Measurements from ENCODE around the gene TRPC6. TPM values are rescaled to one million over a fixed set of nuclear protein-coding genes. Genes with fewer than 3 reads are reported as not detected.

Gene TRPC6
- total RNA-seq: not detected

DNA sequence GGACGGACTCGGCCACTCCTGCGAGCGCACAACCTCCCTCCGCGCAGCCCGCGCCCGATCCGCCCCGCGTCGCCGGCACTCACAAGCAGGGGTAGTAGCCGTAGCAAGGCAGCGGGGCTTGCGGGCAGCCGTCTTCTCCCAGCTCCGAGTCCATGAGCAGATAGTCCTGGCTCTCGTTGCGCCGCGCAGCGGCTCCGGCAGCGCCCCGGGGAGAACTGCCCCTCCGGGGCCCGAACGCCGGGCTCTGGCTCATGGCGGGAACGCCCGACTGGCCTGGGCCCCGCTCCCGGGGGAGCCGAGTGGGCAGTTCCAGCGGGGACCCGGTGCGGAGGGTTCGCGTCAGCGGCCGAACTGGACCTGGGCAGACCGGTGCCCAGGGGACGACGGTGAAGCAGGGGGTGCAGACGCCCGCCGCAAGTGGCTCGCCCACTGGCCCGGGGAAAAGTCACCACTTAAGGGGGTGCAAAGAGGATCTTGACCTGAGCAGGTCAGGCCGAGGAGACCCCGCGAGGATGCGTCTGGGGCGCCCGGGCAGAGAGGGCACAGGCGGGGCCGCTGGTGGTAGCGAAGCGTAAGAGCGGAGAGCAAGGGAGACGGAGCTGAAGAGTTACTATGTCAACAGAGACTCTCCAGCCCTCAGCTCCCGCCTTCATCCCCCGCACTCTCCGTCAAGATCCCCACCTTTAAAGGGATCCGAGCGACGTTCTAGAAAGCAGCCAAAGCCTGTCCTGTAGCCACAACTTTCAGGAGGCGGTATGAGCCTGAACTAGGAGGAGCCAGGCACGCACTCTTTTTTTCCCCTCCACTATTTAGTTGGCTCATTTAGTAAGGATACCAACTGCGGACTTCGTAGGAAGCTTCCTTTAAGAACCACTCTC lies at the start of gene TRPC6:
TSS of gene TRPC6 (minus strand) at position 757 of the 878 bp plus-strand sequence. CDS start at position 253, 504 bp downstream.
- H3K27ac Mint-ChIP-seq: no peak within 1 kb of the TSS
- no peak for DNase-seq
- H3K36me3 Mint-ChIP-seq: no peaks in the 10 kb centered on the region
- no peaks in the 10 kb centered on the region for H3K4me1 Mint-ChIP-seq
- no peak within 1 kb of the TSS for H3K4me3 Mint-ChIP-seq
- POLR2A ChIA-PET: no interaction called here
- peaks cover 22% of the 10 kb centered on the region for H3K27me3 Mint-ChIP-seq
- H3K9me3 Mint-ChIP-seq: no peaks in the 10 kb centered on the region
- no peak for ATAC-seq (ENCODE audit: low read depth)

DNA sequence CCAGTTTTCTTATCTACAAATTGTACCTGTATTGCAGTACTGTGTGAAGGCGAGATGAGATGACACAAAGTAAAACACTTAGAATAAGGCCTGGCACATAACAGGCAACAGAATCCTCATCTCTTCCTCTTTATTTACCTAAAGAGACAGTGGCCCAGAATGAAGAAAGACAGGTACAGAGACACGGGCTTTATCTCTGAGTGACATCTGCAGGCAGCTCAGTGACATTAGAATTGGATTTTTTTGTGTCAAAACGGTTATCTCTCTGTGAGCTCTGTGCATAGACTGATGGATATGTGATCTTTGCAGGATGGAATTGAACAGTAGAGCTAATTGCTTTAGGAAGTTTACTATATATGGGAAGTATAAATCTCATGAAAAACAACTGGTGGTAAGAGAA lies 36.2 kb upstream of the TRPC6 start:
- no peaks in the 10 kb centered on the region for H3K4me1 Mint-ChIP-seq
- no peaks in the 10 kb centered on the region for H3K27me3 Mint-ChIP-seq
- ATAC-seq (ENCODE audit: low read depth): no peak
- no peaks in the 10 kb centered on the region for H3K9me3 Mint-ChIP-seq
- H3K4me3 Mint-ChIP-seq: no peak overlapping the region
- POLR2A ChIA-PET: no interaction called here
- no peaks in the 10 kb centered on the region for H3K36me3 Mint-ChIP-seq
- H3K27ac Mint-ChIP-seq: no peak overlapping the region
- no peak for DNase-seq

DNA sequence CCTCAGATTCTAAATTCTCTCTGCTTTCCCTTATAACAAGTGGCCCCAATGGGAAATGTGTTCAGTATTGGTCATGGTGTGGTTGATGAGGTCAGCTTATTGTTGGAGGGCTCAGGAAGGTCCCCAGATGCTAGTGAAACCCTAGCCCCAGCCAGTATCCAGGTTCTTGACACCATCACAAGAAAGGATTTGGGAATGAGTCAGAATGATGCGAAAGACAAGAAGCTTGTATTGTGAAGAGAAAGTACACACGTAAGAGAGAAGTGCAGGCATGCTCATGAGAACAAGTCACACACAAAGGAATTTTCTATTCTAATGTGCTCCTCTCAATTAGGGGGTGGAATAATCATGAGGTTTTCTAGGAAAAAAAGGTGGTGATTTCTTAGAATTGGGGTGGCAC lies 34.9 kb upstream of the TRPC6 start:
- POLR2A ChIA-PET: no interaction called here
- no peak overlapping the region for H3K27ac Mint-ChIP-seq
- no peaks in the 10 kb centered on the region for H3K36me3 Mint-ChIP-seq
- no peak overlapping the region for H3K4me3 Mint-ChIP-seq
- no peaks in the 10 kb centered on the region for H3K4me1 Mint-ChIP-seq
- no peak for DNase-seq
- no peaks in the 10 kb centered on the region for H3K27me3 Mint-ChIP-seq
- no peaks in the 10 kb centered on the region for H3K9me3 Mint-ChIP-seq
- ATAC-seq (ENCODE audit: low read depth): no peak

DNA sequence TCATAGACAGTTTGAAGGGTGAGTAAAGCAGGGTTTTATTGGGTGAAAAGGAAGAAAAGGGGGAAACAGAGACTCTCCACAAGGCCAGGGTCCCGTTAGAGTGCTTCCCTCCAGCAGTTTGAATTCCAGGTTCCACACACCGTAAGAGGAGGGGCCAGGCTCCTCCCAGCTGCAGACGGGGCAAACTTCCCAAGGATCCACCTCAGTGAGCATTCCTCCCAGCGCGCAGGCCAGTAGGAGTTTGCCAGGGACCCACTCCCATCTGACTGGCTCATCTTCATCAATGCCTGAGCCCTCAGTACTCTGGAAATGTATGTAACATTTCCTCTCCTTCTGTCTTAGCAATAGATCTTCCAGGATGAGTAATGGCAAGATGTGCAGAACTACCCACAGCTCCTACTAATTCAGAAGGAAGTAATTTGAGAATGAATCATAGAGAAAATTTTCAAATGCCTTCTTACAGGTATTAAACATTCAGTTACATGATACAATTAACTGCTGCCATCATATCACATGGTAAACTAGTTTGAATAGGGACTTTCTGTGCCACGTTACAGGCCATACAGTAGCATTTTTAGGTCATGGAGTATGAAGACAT lies 34.0 kb upstream of the TRPC6 start:
- no peak for DNase-seq
- no peaks in the 10 kb centered on the region for H3K9me3 Mint-ChIP-seq
- no peak for ATAC-seq (ENCODE audit: low read depth)
- H3K36me3 Mint-ChIP-seq: no peaks in the 10 kb centered on the region
- H3K4me1 Mint-ChIP-seq: no peaks in the 10 kb centered on the region
- H3K27me3 Mint-ChIP-seq: no peaks in the 10 kb centered on the region
- POLR2A ChIA-PET: no interaction called here
- no peak overlapping the region for H3K4me3 Mint-ChIP-seq
- H3K27ac Mint-ChIP-seq: no peak overlapping the region

DNA sequence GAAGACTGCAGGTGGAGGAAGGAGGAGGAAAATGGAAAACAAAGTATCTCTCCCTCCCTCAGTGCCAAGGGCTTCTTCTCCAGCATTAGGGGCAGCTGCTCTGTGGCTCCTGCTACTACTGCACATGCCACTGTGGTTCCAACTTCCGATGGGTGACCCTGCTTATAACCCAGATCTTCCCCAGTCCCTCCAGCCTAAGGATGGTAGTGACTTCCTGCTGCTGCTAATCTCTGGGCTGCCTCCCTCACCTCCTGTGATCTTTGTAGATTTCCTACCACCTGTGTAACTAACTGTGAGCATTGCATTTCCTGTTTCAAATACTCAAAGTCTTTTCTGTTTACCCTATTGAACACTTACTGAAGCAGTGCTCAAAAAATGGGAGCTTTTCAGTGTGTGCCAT lies 28.7 kb upstream of the TRPC6 start:
- DNase-seq (no peak), ATAC-seq (ENCODE audit: low read depth) (no peak)
- H3K36me3 Mint-ChIP-seq: no peaks in the 10 kb centered on the region
- H3K4me1 Mint-ChIP-seq: no peaks in the 10 kb centered on the region
- H3K27me3 Mint-ChIP-seq: no peaks in the 10 kb centered on the region
- H3K9me3 Mint-ChIP-seq: no peaks in the 10 kb centered on the region
- no peak overlapping the region for H3K27ac Mint-ChIP-seq
- no peak overlapping the region for H3K4me3 Mint-ChIP-seq
- POLR2A ChIA-PET: no interaction called here

DNA sequence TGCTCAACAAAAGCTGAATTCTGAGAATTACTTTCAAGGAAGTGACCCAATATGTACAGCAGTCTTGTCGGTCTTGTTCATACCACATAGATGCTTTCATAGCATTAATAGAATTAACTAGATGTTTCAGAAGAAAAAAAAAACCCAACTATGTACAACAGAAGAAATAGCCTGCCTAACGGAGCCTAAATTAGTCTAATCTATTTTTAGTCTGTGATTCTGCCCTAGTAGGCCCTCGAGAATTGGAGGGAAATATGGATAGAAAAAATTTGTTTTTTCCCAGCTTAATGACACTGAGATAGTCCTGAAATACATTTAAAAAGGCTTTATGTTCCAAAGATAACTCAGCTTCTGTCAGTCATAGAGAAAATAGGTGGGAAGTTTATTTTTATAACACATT lies 17.1 kb upstream of the TRPC6 start:
- POLR2A ChIA-PET: no interaction called here
- Mint-ChIP-seq H3K4me1 (no peaks in the 10 kb centered on the region), H3K27me3 (no peaks in the 10 kb centered on the region), H3K36me3 (no peaks in the 10 kb centered on the region), H3K27ac (no peak overlapping the region), H3K9me3 (no peaks in the 10 kb centered on the region), H3K4me3 (no peak overlapping the region)
- DNase-seq (no peak), ATAC-seq (ENCODE audit: low read depth) (no peak)

DNA sequence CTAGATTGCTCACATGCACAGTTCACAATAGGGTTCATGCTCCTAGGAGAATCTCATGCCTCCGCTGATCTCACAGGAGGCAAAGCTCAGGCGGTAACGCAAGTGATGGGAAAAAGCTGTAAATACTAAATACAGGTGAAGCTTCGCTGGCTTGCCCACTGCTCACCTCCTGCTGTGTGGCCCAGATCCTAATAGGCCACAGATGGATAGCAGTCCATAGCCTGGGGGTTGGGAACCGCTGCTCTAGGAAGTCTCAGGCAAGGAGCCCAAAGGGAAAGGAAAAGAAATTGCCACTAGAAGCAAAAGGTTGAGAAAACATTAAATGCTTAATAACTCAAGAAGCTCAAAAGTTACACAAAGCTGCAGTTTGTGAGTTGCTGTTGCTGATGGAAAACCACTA lies 3.2 kb upstream of the TRPC6 start:
- POLR2A ChIA-PET: no interaction called here
- Mint-ChIP-seq H3K4me3 (no peak overlapping the region), H3K9me3 (no peaks in the 10 kb centered on the region)

DNA sequence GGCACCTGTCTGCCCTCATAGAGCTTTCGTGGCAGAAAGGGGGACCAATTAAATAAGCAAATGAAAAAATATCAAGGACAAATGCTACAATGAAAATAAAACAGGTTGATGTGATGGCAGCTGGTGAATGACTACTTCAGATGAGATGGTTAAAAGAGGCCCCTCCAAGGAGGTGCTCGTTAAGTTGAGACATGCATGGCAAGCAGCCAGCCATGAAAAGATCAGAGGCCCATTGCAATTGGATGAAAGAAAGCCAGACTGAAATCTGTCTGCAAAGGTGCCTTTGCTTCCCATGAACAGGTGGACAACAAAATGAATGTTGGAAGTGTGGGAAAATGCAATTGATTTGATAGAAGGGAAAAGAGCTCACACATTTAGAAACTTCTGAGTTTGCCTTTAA lies 848 bp upstream of the TRPC6 start:
- Mint-ChIP-seq H3K4me3 (no peak overlapping the region), H3K27me3 (peaks cover 22% of the 10 kb centered on the region), H3K9me3 (no peaks in the 10 kb centered on the region), H3K27ac (no peak overlapping the region), H3K4me1 (no peaks in the 10 kb centered on the region), H3K36me3 (no peaks in the 10 kb centered on the region)
- ATAC-seq (ENCODE audit: low read depth) (no peak), DNase-seq (no peak)
- POLR2A ChIA-PET: no interaction called here

More for the DNA sequence above, 3.2 kb upstream of the TRPC6 start:
- no peaks in the 10 kb centered on the region for H3K4me1 Mint-ChIP-seq
- DNase-seq: no peak
- peaks cover 22% of the 10 kb centered on the region for H3K27me3 Mint-ChIP-seq
- H3K27ac Mint-ChIP-seq: no peak overlapping the region
- no peaks in the 10 kb centered on the region for H3K36me3 Mint-ChIP-seq
- no peak for ATAC-seq (ENCODE audit: low read depth)

DNA sequence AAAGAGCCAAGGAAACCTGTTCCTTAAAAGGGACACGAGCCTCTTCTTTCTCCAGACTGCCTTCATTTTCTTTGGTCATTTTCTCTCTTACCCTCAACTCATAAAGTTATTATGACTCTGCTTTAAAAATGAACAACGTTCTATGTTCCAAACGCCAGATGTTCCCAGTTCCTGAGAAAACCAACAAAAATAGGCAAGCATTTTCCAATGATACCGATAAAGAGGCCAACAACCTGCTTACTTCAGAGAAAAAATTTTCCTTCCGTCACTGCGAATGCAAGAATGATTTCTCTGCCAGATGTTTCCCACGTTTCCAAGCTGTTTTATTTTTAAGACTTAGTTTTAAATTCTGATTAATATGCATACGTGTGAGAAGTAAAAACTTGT lies 315 bp upstream of the TRPC6 start:
- no peak overlapping the region for H3K27ac Mint-ChIP-seq
- DNase-seq: no peak
- no peaks in the 10 kb centered on the region for H3K9me3 Mint-ChIP-seq
- no peaks in the 10 kb centered on the region for H3K36me3 Mint-ChIP-seq
- no peaks in the 10 kb centered on the region for H3K4me1 Mint-ChIP-seq
- POLR2A ChIA-PET: no interaction called here
- no peak for ATAC-seq (ENCODE audit: low read depth)
- H3K4me3 Mint-ChIP-seq: no peak overlapping the region
- peaks cover 22% of the 10 kb centered on the region for H3K27me3 Mint-ChIP-seq

DNA sequence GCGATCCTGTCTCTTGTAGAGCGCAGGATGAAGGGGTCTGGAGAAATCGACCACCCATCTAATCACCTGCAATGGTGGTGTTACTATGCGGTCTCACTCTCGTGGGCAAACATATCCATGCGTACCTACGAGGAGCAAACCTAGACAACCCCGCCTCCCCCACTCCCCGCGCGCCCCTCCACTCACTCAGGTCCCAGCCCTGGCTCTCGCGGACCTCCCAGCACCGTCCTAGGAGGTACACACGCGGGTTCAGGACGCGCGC lies 887 bp downstream of the TRPC6 start:
- no peak for DNase-seq
- H3K36me3 Mint-ChIP-seq: no peaks in the 10 kb centered on the region
- H3K27ac Mint-ChIP-seq: no peak overlapping the region
- POLR2A ChIA-PET: no interaction called here
- no peak overlapping the region for H3K4me3 Mint-ChIP-seq
- no peak for ATAC-seq (ENCODE audit: low read depth)
- no peaks in the 10 kb centered on the region for H3K9me3 Mint-ChIP-seq
- H3K27me3 Mint-ChIP-seq: peaks cover 22% of the 10 kb centered on the region
- H3K4me1 Mint-ChIP-seq: no peaks in the 10 kb centered on the region

DNA sequence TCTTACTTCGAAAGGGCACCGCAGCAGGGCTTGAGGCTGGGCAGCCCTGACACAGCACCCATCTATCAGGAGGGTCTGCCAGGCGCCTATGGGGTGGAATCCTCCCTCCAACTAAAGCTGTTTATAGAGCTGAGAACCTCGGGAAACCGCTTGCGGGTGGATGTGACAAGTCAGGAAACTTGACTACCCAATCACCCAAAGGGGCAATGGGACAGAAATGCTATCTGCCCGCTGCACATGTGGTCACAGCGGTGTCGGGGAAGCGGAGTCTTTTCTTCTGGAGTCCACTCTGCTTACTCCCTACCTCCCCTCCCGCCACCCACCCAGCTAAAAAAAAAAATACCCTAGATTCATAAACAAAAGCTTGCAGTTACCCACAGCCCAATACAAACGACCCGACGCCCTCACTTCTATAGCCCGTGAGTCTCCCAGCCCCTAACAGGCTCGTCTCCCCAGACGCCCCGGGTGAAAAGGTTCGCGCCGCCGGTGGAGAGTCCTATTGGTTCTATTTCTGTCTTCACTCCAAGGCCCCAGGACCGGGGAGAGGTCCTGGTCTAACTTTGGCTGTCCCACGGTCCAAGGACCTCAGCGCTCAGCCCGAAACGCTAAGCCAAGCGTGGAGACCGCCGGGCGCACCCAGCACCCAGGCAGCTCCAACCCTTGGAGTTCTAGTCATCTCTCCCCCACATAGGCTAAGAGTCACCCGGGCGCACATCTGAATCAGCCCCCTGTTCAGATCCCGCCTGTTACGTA lies 1.4 kb downstream of the TRPC6 start:
- ATAC-seq (ENCODE audit: low read depth) (no peak), DNase-seq (no peak)
- Mint-ChIP-seq H3K4me3 (no peak overlapping the region), H3K27me3 (peaks cover 22% of the 10 kb centered on the region), H3K9me3 (no peaks in the 10 kb centered on the region), H3K4me1 (no peaks in the 10 kb centered on the region), H3K27ac (no peak overlapping the region), H3K36me3 (no peaks in the 10 kb centered on the region)
- POLR2A ChIA-PET: no interaction called here

DNA sequence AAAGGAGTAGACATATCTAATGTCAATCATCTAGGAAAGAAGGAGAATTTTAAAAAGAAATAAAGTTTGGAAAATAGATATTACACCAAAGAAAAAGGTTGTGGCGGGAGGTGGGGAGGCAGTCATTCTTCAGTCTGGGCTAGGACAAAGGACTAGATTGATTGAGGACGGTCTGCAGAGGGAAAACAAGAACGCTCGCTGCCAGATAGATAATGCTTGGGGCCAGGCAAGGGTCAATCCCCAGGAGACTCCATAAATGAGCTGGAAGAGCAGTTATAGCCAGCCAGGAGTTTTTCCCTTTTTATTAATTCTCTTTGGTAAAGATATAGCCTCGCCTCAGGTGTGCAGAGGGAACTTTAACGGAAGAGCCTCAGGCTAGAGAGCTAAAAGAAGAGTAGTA lies 6.3 kb downstream of the TRPC6 start:
- ATAC-seq (ENCODE audit: low read depth): no peak
- H3K4me1 Mint-ChIP-seq: no peaks in the 10 kb centered on the region
- no peak for DNase-seq

DNA sequence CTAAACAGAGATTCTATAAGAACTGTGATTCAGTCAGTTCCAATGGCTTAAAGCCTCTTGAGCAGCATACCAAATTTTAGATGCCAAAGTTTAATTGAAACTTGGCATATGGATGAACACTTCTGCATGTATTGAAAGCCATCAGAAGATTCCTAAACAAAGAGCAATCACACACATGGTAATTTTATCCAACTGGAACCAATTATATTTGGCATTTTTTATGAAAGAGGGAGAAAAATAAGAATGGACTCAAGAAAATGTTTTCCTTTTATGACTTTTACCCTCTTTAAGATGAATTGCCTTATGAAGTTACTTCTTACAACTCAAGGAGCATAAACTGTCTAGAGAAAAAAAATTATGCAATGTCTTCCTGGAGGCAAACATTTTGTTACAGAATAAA lies 7.4 kb downstream of the TRPC6 start:
- ATAC-seq (ENCODE audit: low read depth) (no peak), DNase-seq (no peak)
- POLR2A ChIA-PET: no interaction called here
- H3K9me3 Mint-ChIP-seq: peaks cover under 1% of the 10 kb centered on the region
- no peak overlapping the region for H3K27ac Mint-ChIP-seq
- H3K27me3 Mint-ChIP-seq: no peaks in the 10 kb centered on the region
- no peaks in the 10 kb centered on the region for H3K4me1 Mint-ChIP-seq
- no peaks in the 10 kb centered on the region for H3K36me3 Mint-ChIP-seq
- no peak overlapping the region for H3K4me3 Mint-ChIP-seq

More for the DNA sequence above, 6.3 kb downstream of the TRPC6 start:
- Mint-ChIP-seq H3K27me3 (peaks cover 5% of the 10 kb centered on the region), H3K36me3 (no peaks in the 10 kb centered on the region), H3K4me3 (no peak overlapping the region), H3K9me3 (no peaks in the 10 kb centered on the region), H3K27ac (no peak overlapping the region)
- POLR2A ChIA-PET: no interaction called here

DNA sequence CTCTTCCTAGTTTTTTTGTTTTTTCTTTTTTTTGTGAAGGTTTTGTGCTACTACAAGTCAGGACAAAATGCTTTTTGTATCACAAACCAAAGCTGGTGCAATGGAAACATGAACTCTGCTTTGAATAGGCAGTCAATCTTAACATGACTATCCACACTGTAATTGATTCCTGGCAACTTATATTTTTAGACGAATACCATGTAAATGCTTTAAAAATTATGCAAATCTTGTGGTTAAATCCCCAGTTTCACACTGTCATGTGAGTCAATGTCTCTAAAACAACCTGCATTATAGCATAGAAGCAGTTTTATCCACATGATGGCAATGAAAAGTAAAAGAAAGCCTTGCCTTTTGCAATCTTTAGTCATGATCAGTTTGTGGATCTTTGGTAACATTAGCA lies 8.9 kb downstream of the TRPC6 start:
- POLR2A ChIA-PET: no interaction called here
- Mint-ChIP-seq H3K4me1 (no peaks in the 10 kb centered on the region), H3K4me3 (no peak overlapping the region), H3K27ac (no peak overlapping the region), H3K36me3 (no peaks in the 10 kb centered on the region), H3K27me3 (no peaks in the 10 kb centered on the region), H3K9me3 (peaks cover 2% of the 10 kb centered on the region)
- ATAC-seq (ENCODE audit: low read depth): no peak
- no peak for DNase-seq

Measured in activated naive CD8-positive, alpha-beta T cell treated with anti-CD3 and anti-CD28 coated beads, Interleukin-2, amount 10 ng/mL, durations not matched to agents 7 days and 5 days (primary cell).